H9 (cell line): ENCODE measurements around the gene ATRIP. TPM values are rescaled to one million over a fixed set of nuclear protein-coding genes. Genes with fewer than 3 reads are reported as not detected.
A peak's percentile ranks its signal among the peaks of the same experiment; 100 is the strongest.

Experiments
- DNase-seq: peaks from one replicate; pipeline ENCODE4 v3.0.0-alpha.2; 2017
- H2AFZ ChIP-seq: one replicate; pipeline ENCODE4 v1.6.1; 2013; ENCODE audit warnings: mild to moderate bottlenecking, low read length, control low read depth, moderate library complexity
- H2AK5ac ChIP-seq: 2 replicates; pipeline ENCODE4 v1.6.1; 2013; ENCODE audit warnings: low read length, control low read depth, mixed read lengths; ENCODE audit not compliant: insufficient read length
- H2BK120ac ChIP-seq: one replicate; pipeline ENCODE4 v1.6.1; 2013; ENCODE audit warnings: low read depth, mild to moderate bottlenecking, low read length, control low read depth, inconsistent platforms; ENCODE audit not compliant: poor library complexity, severe bottlenecking
- H2BK12ac ChIP-seq: 2 replicates; pipeline ENCODE4 v1.6.1; 2013; ENCODE audit warnings: low read length, control low read depth, mixed read lengths, low read depth; ENCODE audit not compliant: insufficient read length
- H2BK15ac ChIP-seq: 2 replicates; pipeline ENCODE4 v1.6.1; 2013; ENCODE audit warnings: low read depth, low read length, control low read depth
- H2BK20ac ChIP-seq: one replicate; pipeline ENCODE4 v1.6.1; 2013; ENCODE audit warnings: low read depth, mild to moderate bottlenecking, low read length, control low read depth, inconsistent platforms; ENCODE audit not compliant: poor library complexity, severe bottlenecking
- H2BK5ac ChIP-seq: 2 replicates; pipeline ENCODE4 v1.6.1; 2013; ENCODE audit warnings: low read length, control low read depth, mixed read lengths; ENCODE audit not compliant: insufficient read length
- H3K14ac ChIP-seq: 2 replicates; pipeline ENCODE4 v1.6.1; 2013; ENCODE audit warnings: low read length, control low read depth; ENCODE audit not compliant: insufficient read depth
- H3K18ac ChIP-seq: 2 replicates; pipeline ENCODE4 v1.6.1; 2013; ENCODE audit warnings: low read depth, mild to moderate bottlenecking, mixed read lengths, low read length, control low read depth; ENCODE audit not compliant: insufficient read length
- H3K23ac ChIP-seq: 2 replicates; pipeline ENCODE4 v1.6.1; 2013; ENCODE audit warnings: low read length, control low read depth, mixed read lengths, low read depth; ENCODE audit not compliant: insufficient read length
- H3K23me2 ChIP-seq: 2 replicates; pipeline ENCODE4 v1.6.1; 2013; ENCODE audit warnings: low read depth, mild to moderate bottlenecking, mixed read lengths, low read length, control low read depth; ENCODE audit not compliant: insufficient read length, poor library complexity, severe bottlenecking
- H3K27ac ChIP-seq: 2 replicates; pipeline ENCODE4 v1.5.1; 2013; ENCODE audit warnings: low read length, control low read depth, mixed read lengths, low read depth; ENCODE audit not compliant: insufficient read length
- H3K27me3 ChIP-seq: 2 replicates; pipeline ENCODE4 v1.6.1; 2013; ENCODE audit warnings: low read length, control low read depth, inconsistent platforms; ENCODE audit not compliant: insufficient read depth
- H3K4ac ChIP-seq: 2 replicates; pipeline ENCODE4 v1.6.1; 2013; ENCODE audit warnings: low read depth, mild to moderate bottlenecking, control low read depth, inconsistent platforms, low read length, moderate library complexity
- H3K4me1 ChIP-seq: 2 replicates; pipeline ENCODE4 v1.6.1; 2013; ENCODE audit warnings: low read length, control low read depth, inconsistent platforms; ENCODE audit not compliant: insufficient read depth
- H3K4me2 ChIP-seq: 2 replicates; pipeline ENCODE4 v1.6.1; 2013; ENCODE audit warnings: low read length, control low read depth, mixed read lengths; ENCODE audit not compliant: insufficient read length, insufficient read depth
- H3K56ac ChIP-seq: 2 replicates; pipeline ENCODE4 v1.6.1; 2013; ENCODE audit warnings: low read depth, mild to moderate bottlenecking, mixed read lengths, low read length, control low read depth; ENCODE audit not compliant: insufficient read length
- H3K79me1 ChIP-seq: 2 replicates; pipeline ENCODE4 v1.6.1; 2013; ENCODE audit warnings: low read depth, mild to moderate bottlenecking, moderate library complexity, low read length, control low read depth, inconsistent platforms; ENCODE audit not compliant: insufficient read depth, poor library complexity, severe bottlenecking
- H3K79me2 ChIP-seq: 2 replicates; pipeline ENCODE4 v1.6.1; 2013; ENCODE audit warnings: low read length, control low read depth, inconsistent platforms; ENCODE audit not compliant: insufficient read depth
- H3K9ac ChIP-seq: 2 replicates; pipeline ENCODE4 v1.6.1; 2013; ENCODE audit warnings: low read length, control low read depth, mixed read lengths; ENCODE audit not compliant: insufficient read length; ENCODE audit errors: extremely low read depth
- H3K9me3 ChIP-seq: one replicate; pipeline ENCODE4 v1.6.1; 2013; ENCODE audit warnings: low read depth, low read length, inconsistent platforms; ENCODE audit not compliant: control insufficient read depth
- H3T11ph ChIP-seq: one replicate; pipeline ENCODE4 v1.6.1; 2013; ENCODE audit warnings: mild to moderate bottlenecking, low read length, control low read depth, inconsistent platforms
- H4K20me1 ChIP-seq: one replicate; pipeline ENCODE4 v1.6.1; 2013; ENCODE audit not compliant: control insufficient read depth, insufficient read length, insufficient read depth
- H4K5ac ChIP-seq: 2 replicates; pipeline ENCODE4 v1.6.1; 2013; ENCODE audit warnings: low read depth, mild to moderate bottlenecking, mixed read lengths, low read length, control low read depth; ENCODE audit not compliant: insufficient read length
- H4K8ac ChIP-seq: replicated peaks from 2 replicates; pipeline ENCODE4 v1.6.1; 2013; ENCODE audit warnings: low read length, control low read depth, mixed read lengths, low read depth; ENCODE audit not compliant: insufficient read length
- H4K91ac ChIP-seq: 2 replicates; pipeline ENCODE4 v1.6.1; 2013; ENCODE audit warnings: low read depth, mild to moderate bottlenecking, moderate library complexity, mixed read lengths, low read length, control low read depth; ENCODE audit not compliant: insufficient read length
- H3K27ac Mint-ChIP-seq, 3 experiments: 2 replicates in 2 of 3; 3 replicates in 1 of 3; pipeline ENCODE4 v1.8.0; 2020 to 2021; ENCODE audit warnings: mixed read lengths in 3 of 3, mild to moderate bottlenecking in 1 of 3, moderate library complexity in 1 of 3
- H3K27me3 Mint-ChIP-seq: 2 replicates; pipeline ENCODE4 v1.8.0; 2021; ENCODE audit warnings: low read depth, mild to moderate bottlenecking, moderate library complexity, mixed read lengths
- H3K36me3 Mint-ChIP-seq, 3 experiments: 2 replicates in 2 of 3; 3 replicates in 1 of 3; pipeline ENCODE4 v1.8.0; 2020 to 2021; ENCODE audit warnings: low read depth in 3 of 3, mixed read lengths in 3 of 3; ENCODE audit not compliant: insufficient read depth in 1 of 3
- H3K4me1 Mint-ChIP-seq, 2 experiments: 2 replicates each; pipeline ENCODE4 v1.8.0; 2020; ENCODE audit warnings: mixed read lengths in 2 of 2
- H3K4me3 Mint-ChIP-seq, 2 experiments: 2 replicates in 1 of 2; 3 replicates in 1 of 2; pipeline ENCODE4 v1.8.0; 2020 to 2021; ENCODE audit warnings: mild to moderate bottlenecking in 2 of 2, mixed read lengths in 2 of 2, moderate library complexity in 1 of 2
- H3K9me3 Mint-ChIP-seq, 2 experiments: 2 replicates in 1 of 2; 3 replicates in 1 of 2; pipeline ENCODE4 v1.8.0; 2020; ENCODE audit warnings: mild to moderate bottlenecking in 2 of 2, mixed read lengths in 2 of 2, moderate library complexity in 1 of 2
- CTCF ChIP-seq: fragments of 200-600 bp; sonication (generic); conservative IDR thresholded peaks from 3 replicates; pipeline ENCODE4 v1.8.0; 2021; ENCODE audit warnings: antibody characterized with exemption, mild to moderate bottlenecking
- WGBS: extraction: QIAGEN DNeasy Blood & Tissue Kit; methylation state at CpG from one replicate; pipeline ENCODE4 v1.1.7; 2013; ENCODE audit warnings: missing lambda C conversion rate, low lambda C conversion rate, mixed read lengths; ENCODE audit not compliant: insufficient read length; ENCODE audit errors: extremely low coverage; 5-methylcytosine and 5-hydroxymethylcytosine counted together
- total RNA-seq: library from RNA; stranded (reverse); gene quantifications from 2 replicates; pipeline ENCODE4 v1.2.1, GENCODE V29; 2021

Gene ATRIP
- total RNA-seq, 1 experiment from 2014 or later = 16.3 TPM

- Histone ChIP-seq H3K18ac (no peak overlapping the region), H4K8ac (no peak overlapping the region), H3K79me1 (no peaks in the 10 kb centered on the region), H4K5ac (no peak overlapping the region), H3K27ac (no peak overlapping the region), H3K23me2 (no peaks in the 10 kb centered on the region), H3K4me2 (no peak overlapping the region), H3K27me3 (no peaks in the 10 kb centered on the region), H3K14ac (no peak overlapping the region), H3K23ac (no peak overlapping the region), H3K4ac (no peak overlapping the region), H3K9me3 (no peaks in the 10 kb centered on the region), H4K20me1 (no peaks in the 10 kb centered on the region), H3T11ph (no peak overlapping the region), H2BK12ac (no peak overlapping the region), H4K91ac (no peak overlapping the region), H2BK120ac (no peak overlapping the region), H2BK20ac (no peak overlapping the region), H2BK15ac (no peak overlapping the region), H3K79me2 (no peaks in the 10 kb centered on the region), H3K56ac (no peak overlapping the region), H2AFZ (no peak overlapping the region), H2AK5ac (no peak overlapping the region), H2BK5ac (no peak overlapping the region), H3K9ac (no peak overlapping the region), H3K4me1 (no peaks in the 10 kb centered on the region)
- Mint-ChIP-seq H3K36me3 (peaks cover 6 to 39% (median 23%) of the 10 kb centered on the region in 3 experiments), H3K27ac (peak overlapping the region in 1 of 3 experiments; percentile 55; a peak in 1 of 7 replicates), H3K4me3 (no peak overlapping the region), H3K9me3 (peaks cover 0 to under 1% of the 10 kb centered on the region in 2 experiments; a peak in 1 of 5 replicates), H3K27me3 (no peaks in the 10 kb centered on the region), H3K4me1 (peaks cover 14% of the 10 kb centered on the region in 2 experiments)
- no peak for TF ChIP-seq CTCF
- WGBS = no CpG with 5 or more reads among the region's 7 CpGs
- no peak for DNase-seq
Observed at GRCh38 chr3:48492461-48493202, 46.1 kb downstream of the ATRIP start.
